DMS79 treated with DMSO at 0.1 percent for 48 hours (cell line): ENCODE data around the gene KRTAP5-10.
"Not testable (repeated sequence)": the region's sequence is repeated elsewhere in the genome, so short reads cannot be mapped to it uniquely, and the experiment has no call there.

Experiments
- DNase-seq: peaks from one replicate; lab custom pipeline; 2025; lab: John Stamatoyannopoulos, UW

KRTAP5-10 gene, protein sequence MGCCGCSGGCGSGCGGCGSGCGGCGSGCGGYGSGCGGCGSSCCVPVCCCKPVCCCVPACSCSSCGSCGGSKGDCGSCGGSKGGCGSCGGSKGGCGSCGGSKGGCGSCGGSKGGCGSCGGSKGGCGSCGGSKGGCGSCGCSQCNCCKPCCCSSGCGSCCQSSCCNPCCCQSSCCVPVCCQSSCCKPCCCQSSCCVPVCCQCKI

GRCh38 chr11:71565263-71565662 lies at the start of gene KRTAP5-10:
Gene KRTAP5-10 (plus strand): TSS chr11:71565563. CDS start chr11:71565588, 25 bp downstream.
- DNase-seq: no peak

DNA sequence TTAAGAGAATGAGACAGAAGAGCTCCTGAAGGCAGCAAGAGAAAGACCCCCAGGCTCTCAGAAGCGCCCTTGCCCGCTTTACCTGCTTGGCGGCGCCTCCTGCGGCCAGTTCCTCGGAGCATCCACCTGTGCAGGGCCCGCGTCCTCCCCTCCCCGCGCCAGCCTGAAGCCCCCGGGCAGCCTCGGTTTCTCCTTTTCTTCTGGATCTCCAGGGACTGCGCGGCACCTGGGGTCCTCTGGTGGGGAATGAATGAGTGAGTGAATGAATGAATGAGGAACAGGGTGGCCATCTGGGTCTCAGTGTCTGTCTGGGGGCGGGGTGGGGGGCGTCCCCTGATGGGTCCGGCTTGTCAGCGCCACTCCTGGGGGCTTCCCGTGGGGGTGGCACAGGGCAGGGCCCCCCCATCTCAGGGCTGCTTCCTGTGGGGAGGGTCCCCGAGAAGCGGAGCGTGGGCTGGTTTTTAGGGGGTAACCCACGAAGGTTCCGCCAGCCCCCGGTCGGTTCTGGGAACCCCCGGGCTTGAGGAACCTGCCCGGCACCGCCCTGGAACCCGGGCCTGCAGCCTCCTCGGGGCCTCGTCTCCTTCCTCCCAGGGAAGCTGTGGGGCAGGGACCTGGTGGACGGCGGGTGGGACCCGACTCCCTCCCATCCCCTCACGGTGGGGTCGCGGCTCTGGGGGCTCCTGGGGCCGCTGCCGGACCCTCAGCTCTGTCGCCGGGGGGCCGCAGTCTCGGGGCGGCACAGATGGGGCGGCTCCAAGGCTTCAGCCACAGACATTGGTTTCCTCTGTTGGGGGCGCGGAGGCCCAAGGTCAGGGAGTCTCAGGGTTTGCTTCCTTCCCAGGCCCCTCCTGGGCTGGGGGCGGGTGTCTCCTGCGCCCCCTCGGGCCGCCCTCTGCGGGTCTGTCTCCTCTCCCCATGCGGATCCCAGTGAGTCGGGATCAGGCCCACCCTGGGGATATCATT lies 46.6 kb upstream of the KRTAP5-10 start:
- no peak for DNase-seq

- no peak for DNase-seq
Observed at GRCh38 chr11:71519546-71519945, 45.8 kb upstream of the KRTAP5-10 start.

DNA sequence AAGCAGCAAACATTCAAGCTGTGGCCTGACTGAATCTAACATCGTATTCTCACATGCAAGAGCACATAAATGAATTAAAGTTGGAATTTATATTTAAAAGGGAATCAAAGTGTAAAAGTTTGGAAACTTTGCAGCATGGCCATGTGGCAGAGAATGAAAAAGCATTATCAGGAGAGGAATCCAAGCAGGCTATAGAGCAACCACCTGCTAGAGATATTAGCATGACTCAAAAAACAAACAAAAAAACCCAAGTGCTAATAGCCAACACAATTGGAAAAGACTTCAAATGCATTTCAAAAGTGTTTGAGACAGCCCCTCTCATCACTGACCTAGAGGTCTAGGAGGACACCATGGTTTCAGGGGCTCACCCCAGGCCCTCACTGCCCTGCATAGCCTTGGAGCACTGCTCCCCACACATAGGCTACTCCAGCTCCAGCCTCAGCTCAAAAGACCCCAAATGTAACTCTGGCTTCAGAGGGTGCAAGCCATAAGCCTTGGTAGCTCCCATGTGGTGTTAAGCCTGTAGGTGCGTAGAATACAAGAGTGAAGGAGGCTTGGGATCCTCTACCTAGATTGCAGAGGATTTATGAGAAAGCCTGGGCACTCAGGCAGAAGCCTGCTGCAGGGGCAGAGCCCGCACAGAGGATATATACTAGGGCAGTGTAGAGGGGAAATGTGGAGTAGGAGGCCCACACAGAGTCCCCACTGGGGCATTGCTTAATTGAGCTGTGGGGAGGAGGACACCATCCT lies 40.0 kb upstream of the KRTAP5-10 start:
- DNase-seq: no peak

DNA sequence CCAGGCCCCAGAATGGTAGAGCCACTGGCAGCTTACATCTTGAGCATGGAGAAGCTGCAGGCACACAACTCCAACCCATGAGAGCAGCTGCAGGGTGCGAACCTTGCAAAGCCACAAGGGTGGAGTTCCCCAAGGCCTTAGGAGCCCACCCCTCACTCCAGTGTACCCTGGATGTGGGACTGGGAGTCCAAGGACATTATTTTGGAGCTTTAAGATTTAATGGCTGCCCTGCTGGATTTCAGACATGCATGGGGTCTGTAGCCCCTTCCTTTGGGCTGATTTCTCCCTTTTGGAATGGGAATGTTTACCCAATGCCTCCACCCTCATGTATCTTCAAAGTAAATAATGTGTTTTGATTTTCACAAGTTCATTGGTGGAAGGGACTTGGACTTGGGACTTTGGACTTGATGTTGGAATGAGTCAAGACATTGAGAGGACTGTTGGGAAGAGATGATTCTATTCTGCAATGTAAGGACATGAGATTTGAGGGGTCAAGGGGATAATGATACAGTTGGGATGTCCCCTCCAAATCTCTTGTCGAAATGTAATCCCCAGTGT lies 39.3 kb upstream of the KRTAP5-10 start:
- no peak for DNase-seq

- not testable (repeated sequence) for DNase-seq
Observed at GRCh38 chr11:71526796-71527575, 38.4 kb upstream of the KRTAP5-10 start, which contains the start of gene KRTAP5-7. Gene KRTAP5-7 (plus strand): TSS chr11:71527267. CDS start chr11:71527301, 34 bp downstream.

DNA sequence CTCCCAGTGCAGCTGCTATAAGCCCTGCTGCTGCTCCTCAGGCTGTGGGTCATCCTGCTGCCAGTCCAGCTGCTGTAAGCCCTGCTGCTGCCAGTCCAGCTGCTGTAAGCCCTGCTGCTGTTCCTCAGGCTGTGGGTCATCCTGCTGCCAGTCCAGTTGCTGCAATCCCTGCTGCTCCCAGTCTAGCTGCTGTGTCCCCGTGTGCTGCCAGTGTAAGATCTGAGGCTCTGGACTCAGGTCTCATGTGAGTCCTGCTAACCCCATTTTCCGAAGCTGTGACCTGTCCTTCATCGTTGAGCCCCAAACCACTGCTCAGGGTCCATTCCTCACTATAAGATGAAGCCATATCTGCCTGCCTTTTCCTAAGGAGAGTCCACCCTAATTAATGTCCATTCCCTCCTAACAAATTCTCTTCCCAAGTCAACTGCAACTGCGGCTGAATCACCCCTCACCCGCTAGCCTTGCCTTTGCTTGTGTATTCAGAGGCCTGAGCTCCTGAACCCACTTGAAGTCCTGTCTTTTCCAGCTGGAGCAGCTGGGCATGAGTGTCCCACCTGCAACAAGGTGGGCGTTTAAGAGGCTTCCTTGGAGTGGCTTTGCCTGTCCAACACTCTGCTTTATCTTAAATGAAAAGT lies 37.7 kb upstream of the KRTAP5-10 start:
- no peak for DNase-seq

- DNase-seq: no peak
Observed at GRCh38 chr11:71530602-71531001, 34.8 kb upstream of the KRTAP5-10 start.

- DNase-seq: no peak
Observed at GRCh38 chr11:71532036-71532610, 33.2 kb upstream of the KRTAP5-10 start.

GRCh38 chr11:71534711-71535608 lies 30.4 kb upstream of the KRTAP5-10 start:
- not testable (repeated sequence) for DNase-seq

DNA sequence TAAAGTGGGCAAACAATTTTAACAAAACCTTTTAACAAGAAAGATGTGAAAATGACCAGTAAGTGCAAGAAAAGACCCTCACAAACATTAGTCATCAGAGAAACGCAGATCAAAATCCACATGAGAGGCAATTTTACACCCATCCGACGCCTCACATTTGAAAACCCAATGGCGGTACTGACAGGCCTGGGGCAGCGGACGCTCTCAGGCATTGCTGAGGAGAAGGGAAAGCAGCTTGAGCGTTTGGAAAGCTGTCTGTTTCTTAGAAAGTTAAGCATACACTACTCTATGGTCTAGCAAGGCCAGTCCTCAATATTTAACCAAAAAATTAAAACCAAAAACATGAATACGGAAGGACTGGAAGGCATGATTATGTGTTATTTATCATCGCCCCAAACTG lies 29.5 kb upstream of the KRTAP5-10 start:
- DNase-seq: no peak

DNA sequence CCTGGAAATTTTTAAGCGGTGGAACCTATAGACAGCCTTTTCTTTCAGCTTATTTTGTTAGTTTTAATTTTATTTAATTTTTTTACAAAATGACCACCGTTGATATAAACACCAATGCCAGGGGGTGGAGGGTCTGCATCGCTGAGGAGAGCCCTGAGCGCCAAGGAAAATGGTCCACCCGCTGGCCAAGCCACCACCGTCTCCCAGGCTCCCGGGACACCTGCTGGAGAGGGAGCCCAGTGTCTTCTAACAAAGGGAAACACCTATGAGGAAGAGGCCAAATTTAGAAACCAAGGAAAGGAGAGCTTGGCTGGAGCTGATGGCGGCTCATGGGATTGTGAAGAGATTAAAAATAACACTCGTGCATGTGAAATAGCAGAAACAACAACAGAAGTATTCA lies 27.8 kb upstream of the KRTAP5-10 start:
- no peak for DNase-seq

DNA sequence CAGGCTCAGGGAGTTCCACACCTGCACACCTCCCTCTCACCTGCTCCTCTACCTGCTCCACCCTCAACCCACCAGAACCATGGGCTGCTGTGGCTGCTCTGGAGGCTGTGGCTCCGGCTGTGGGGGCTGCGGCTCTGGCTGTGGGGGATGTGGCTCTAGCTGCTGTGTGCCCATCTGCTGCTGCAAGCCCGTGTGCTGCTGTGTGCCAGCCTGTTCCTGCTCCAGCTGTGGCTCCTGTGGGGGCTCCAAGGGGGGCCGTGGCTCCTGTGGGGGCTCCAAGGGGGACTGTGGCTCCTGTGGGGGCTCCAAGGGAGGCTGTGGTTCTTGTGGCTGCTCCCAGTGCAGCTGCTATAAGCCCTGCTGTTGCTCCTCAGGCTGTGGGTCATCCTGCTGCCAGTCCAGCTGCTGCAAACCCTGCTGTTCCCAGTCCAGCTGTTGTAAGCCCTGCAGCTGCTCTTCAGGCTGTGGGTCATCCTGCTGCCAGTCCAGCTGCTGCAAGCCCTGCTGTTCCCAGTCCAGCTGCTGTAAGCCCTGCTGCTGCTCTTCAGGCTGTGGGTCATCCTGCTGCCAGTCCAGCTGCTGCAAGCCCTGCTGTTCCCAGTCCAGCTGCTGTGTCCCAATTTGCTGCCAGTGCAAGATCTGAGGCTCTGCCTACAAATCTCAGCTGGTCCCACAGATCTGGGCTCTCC lies 27.2 kb upstream of the KRTAP5-10 start, which contains the start of gene KRTAP5-8:
KRTAP5-8 (plus strand) TSS at position 49 of the 689 bp plus-strand sequence; CDS start at position 80, 31 bp downstream.
- not testable (repeated sequence) for DNase-seq

DNA sequence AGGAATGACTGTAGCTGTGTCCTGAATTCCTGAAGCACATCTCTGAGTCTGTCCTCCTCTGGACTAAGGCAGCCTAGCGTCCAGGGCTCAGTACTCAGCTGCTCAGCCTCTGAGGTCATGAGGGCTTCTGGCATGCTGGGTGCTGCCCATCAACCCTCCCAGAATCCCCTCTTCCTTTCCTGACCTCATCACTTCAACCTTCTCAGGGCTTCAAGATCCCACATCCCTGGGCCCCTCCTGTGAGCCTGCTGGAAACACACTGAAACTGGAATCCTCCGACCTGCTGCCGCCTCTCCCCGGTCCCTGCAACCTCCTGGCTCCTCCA lies 26.7 kb upstream of the KRTAP5-10 start:
- no peak for DNase-seq

DNA sequence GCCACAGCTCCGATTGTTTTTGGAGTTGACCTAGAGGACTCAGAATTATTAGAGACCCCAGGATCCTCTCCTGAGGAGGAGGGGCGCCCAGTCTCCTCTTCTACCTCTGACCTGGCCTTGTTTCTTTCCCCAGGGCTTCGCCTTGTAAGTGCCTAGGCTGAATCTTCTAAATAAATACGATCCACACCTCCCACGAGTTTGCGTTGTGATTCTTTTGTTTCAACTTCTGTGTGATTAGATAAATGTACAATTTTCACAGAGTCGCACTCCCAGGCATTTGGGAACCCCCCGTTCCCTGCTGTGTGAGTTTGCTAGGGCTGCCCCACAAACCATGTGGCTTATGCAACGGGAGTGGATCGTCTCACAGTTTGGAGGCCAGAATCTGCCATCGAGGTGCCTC lies 26.3 kb upstream of the KRTAP5-10 start:
- DNase-seq: no peak

DNA sequence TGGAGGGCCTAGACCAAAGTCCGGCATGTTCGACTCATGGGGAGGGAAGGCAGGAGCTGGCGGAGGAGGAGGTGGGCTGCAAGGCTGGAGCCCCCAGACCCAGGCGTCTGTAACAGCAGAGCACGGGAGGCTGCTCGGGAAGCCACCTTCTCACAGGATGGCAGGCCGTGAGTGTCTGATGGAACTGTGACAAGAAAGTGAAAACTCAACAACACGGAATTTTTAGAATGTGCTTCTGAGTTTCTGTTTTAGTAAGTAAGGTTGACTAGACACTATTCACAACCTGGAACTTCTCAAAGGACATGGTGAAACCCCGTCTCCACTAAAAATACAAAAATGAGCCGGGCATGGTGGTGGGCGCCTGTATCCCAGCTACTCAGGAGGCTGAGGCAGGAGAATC lies 25.4 kb upstream of the KRTAP5-10 start:
- not testable (repeated sequence) for DNase-seq

- not testable (repeated sequence) for DNase-seq
Observed at GRCh38 chr11:71540521-71541304, 24.6 kb upstream of the KRTAP5-10 start.

DNA sequence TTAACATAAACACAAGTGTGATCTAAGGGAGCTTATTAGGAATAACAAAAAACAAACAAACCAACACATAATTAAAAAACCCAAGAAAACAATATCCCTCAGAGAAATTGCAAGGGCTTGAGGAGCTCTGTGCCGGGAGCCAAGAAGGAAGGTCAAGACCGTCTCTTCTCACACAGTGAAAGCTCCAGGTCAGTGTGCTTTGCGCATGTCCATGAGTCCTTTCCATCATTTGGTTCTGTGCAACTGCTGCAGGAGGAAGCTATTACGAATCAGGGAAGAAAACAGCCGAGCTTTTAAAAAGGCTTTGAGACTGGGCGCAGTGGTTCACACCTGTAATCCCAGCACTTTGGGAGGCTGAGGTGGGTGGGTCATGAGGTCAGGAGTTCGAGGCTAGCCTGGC lies 23.0 kb upstream of the KRTAP5-10 start:
- no peak for DNase-seq
